C4-2B (cell line): Measurements from ENCODE around the gene KHDRBS2.

Source experiments
- CTCF ChIP-seq: fragments of 450-650 bp; conservative IDR thresholded peaks from 2 replicates; pipeline ENCODE4 v1.5.1; 2017; ENCODE audit warnings: mild to moderate bottlenecking
- ZFX ChIP-seq: fragments of 450-650 bp; IDR thresholded peaks from 2 replicates; pipeline ENCODE4 v1.6.1; 2017

DNA sequence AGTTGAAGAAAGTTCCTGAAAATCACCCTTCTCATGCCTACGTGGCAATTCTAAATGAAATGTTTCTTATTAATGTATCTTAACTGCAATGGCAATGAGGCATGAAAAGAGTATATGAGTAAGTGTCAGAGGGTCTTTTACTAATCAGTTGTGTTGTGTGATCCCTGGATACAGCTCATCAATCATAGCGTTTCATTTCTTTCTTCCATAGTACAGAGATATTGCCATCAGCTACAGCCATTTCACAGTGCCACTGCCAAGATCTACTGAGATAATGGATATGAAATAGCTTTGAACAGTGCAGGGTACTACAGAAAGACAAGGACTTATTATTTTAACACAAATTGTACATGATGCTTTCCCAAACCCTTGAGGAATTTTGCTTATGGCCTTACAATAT lies 450.8 kb downstream of the KHDRBS2 start:
- no peak for TF ChIP-seq CTCF
- no peak for TF ChIP-seq ZFX
